ENCODE measurements around the gene PLIN3. TPM values are rescaled to one million over a fixed set of nuclear protein-coding genes. Genes with fewer than 3 reads are reported as not detected.
"Not testable (repeated sequence)": the region's sequence is repeated elsewhere in the genome, so short reads cannot be mapped to it uniquely, and the experiment has no call there.

Gene PLIN3
- total RNA-seq, 1 experiment from 2014 or later = 63.8 TPM

DNA sequence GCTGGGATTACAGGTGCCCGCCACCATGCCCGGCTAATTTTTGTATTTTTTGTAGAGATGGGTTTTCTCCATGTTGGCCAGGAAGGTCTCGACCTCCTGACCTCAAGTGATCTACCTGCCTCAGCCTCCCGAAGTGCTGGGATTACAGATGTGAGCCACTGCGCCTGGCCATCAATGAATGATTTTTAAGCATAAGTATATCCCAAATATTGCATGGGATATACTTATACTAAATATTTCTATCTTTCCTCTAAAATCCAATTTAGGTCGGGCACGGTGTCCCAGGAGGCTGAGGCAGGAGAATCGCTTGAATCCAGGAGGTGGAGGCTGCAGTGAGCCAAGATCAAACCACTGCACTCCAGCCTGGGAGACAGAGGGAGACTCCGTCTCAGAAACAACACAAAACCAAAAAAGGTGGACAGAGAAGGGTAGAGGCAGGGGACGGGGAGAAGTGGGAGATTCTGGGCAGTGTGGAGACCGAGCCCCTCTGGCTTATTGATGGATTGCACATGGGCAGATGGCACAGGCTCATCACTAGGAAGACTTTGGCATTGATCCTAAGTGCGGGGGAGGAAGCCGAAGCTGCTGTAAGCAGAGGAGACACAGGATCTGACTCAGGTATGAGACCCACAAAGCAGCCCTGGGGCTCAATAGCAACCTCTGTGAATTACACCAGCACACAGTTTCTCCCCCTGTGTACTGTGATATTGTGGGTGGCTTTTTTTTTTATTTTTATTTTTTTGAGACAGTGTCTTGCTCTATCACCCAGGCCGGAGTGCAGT, 21.8 kb upstream of the PLIN3 start:
- Mint-ChIP-seq H3K4me1 (ENCODE audit: low read depth, unreplicated experiment) (no peaks in the 10 kb centered on the region), H3K27ac (ENCODE audit: unreplicated experiment) (no peak overlapping the region), H3K9me3 (ENCODE audit: unreplicated experiment) (no peaks in the 10 kb centered on the region), H3K27me3 (ENCODE audit: insufficient read depth, unreplicated experiment) (no peaks in the 10 kb centered on the region), H3K36me3 (ENCODE audit: insufficient read depth, unreplicated experiment) (no peaks in the 10 kb centered on the region), H3K4me3 (ENCODE audit: unreplicated experiment) (no peak overlapping the region)
- POLR2A ChIA-PET = no interaction called here
- no peak for DNase-seq
- H3K36me3 ChIP-seq (ENCODE audit: control insufficient read depth, insufficient read depth, low read length) = no peaks in the 10 kb centered on the region
- CTCF ChIA-PET = no interaction called here
- H3K27me3 ChIP-seq (replicated peaks; ENCODE audit: control insufficient read depth, insufficient read depth, low read length) = no peaks in the 10 kb centered on the region
- intact Hi-C loops (cut with micrococcal nuclease; ENCODE audit: unreplicated experiment) = no loop called here
- no peaks in the 10 kb centered on the region for H3K4me1 ChIP-seq
- no peaks in the 10 kb centered on the region for H3K9me3 ChIP-seq
- H3K4me3 ChIP-seq (ENCODE audit: low read depth, low read length) = no peak overlapping the region
- TF ChIP-seq, protein P1, sequence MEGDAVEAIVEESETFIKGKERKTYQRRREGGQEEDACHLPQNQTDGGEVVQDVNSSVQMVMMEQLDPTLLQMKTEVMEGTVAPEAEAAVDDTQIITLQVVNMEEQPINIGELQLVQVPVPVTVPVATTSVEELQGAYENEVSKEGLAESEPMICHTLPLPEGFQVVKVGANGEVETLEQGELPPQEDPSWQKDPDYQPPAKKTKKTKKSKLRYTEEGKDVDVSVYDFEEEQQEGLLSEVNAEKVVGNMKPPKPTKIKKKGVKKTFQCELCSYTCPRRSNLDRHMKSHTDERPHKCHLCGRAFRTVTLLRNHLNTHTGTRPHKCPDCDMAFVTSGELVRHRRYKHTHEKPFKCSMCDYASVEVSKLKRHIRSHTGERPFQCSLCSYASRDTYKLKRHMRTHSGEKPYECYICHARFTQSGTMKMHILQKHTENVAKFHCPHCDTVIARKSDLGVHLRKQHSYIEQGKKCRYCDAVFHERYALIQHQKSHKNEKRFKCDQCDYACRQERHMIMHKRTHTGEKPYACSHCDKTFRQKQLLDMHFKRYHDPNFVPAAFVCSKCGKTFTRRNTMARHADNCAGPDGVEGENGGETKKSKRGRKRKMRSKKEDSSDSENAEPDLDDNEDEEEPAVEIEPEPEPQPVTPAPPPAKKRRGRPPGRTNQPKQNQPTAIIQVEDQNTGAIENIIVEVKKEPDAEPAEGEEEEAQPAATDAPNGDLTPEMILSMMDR (IDR thresholded peaks at IDR 0.05; ENCODE audit: insufficient read depth in 1 of 2, low read depth in 1 of 2, low read length in 1 of 2, severe bottlenecking in 1 of 2, unreplicated experiment in 1 of 2) = no peak
- no TSS peak for BruUV-seq (replicated peaks)

DNA sequence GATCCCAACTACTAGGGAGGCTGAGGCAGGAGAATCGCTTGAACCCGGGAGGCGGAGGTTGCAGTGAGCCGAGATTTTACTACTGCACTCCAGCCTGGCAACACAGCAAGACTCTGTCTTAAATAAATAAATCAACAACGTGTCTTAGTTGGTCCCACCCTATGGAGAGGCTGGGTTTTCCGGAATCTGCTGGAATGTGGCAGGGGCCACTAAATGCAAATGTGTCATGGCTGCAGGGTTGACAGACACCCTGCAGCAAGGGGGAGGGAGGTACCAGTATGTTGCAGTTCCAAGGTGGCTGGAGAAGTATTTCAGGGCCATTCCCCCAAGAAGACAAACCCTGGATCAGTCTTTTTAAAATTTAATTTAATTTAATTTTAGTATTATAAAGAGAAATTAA, 20.3 kb upstream of the PLIN3 start:
- POLR2A ChIA-PET; H3K27me3 ChIP-seq (replicated peaks; ENCODE audit: control insufficient read depth, insufficient read depth, low read length); H3K36me3 ChIP-seq (ENCODE audit: control insufficient read depth, insufficient read depth, low read length); H3K9me3 Mint-ChIP-seq (ENCODE audit: unreplicated experiment); H3K27ac Mint-ChIP-seq (ENCODE audit: unreplicated experiment); H3K27me3 Mint-ChIP-seq (ENCODE audit: insufficient read depth, unreplicated experiment); H3K9me3 ChIP-seq; H3K4me1 Mint-ChIP-seq (ENCODE audit: low read depth, unreplicated experiment); H3K4me3 Mint-ChIP-seq (ENCODE audit: unreplicated experiment); H3K36me3 Mint-ChIP-seq (ENCODE audit: insufficient read depth, unreplicated experiment); intact Hi-C loops (cut with micrococcal nuclease; ENCODE audit: unreplicated experiment); DNase-seq; H3K4me1 ChIP-seq; BruUV-seq (replicated peaks); H3K4me3 ChIP-seq (ENCODE audit: low read depth, low read length); CTCF ChIA-PET: not testable (repeated sequence)

DNA sequence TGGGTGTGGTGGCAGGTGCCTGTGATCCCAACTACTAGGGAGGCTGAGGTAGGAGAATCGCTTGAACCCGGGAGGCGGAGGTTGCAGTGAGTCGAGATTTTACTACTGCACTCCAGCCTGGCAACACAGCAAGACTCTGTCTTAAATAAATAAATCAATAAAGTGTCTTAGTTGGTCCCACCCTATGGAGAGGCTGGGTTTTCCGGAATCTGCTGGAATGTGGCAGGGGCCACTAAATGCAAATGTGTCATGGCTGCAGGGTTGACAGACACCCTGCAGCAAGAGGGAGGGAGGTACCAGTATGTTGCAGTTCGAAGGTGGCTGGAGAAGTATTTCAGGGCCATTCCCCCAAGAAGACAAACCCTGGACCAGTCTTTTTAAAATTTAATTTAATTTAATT, 17.5 kb upstream of the PLIN3 start:
- DNase-seq; BruUV-seq (replicated peaks); intact Hi-C loops (cut with micrococcal nuclease; ENCODE audit: unreplicated experiment); H3K36me3 ChIP-seq (ENCODE audit: control insufficient read depth, insufficient read depth, low read length); H3K4me1 ChIP-seq; H3K27ac Mint-ChIP-seq (ENCODE audit: unreplicated experiment); H3K4me3 ChIP-seq (ENCODE audit: low read depth, low read length); H3K36me3 Mint-ChIP-seq (ENCODE audit: insufficient read depth, unreplicated experiment); H3K4me3 Mint-ChIP-seq (ENCODE audit: unreplicated experiment); CTCF ChIA-PET; POLR2A ChIA-PET; H3K27me3 ChIP-seq (replicated peaks; ENCODE audit: control insufficient read depth, insufficient read depth, low read length); H3K9me3 ChIP-seq; H3K9me3 Mint-ChIP-seq (ENCODE audit: unreplicated experiment); H3K27me3 Mint-ChIP-seq (ENCODE audit: insufficient read depth, unreplicated experiment); H3K4me1 Mint-ChIP-seq (ENCODE audit: low read depth, unreplicated experiment): not testable (repeated sequence)

DNA sequence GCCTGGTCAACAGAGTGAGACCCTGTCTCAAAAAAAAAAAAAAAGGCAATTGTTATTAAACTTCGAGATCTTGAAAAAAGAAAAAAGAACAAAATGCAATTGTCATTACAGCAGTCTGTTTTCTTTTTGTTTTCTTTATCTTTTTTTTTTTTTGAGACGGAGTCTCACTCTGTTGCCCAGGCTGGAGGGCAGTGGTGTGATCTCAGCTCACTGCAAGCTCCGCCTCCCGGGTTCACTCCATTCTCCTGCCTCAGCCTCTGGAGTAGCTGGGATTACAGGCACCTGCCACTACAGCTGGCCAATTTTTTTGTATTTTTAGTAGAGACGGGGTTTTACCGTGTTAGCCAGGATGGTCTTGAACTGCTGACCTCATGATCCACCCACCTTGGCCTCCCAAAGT, 15.4 kb upstream of the PLIN3 start:
- H3K4me3 Mint-ChIP-seq (ENCODE audit: unreplicated experiment); H3K27me3 ChIP-seq (replicated peaks; ENCODE audit: control insufficient read depth, insufficient read depth, low read length); H3K36me3 Mint-ChIP-seq (ENCODE audit: insufficient read depth, unreplicated experiment); H3K4me1 Mint-ChIP-seq (ENCODE audit: low read depth, unreplicated experiment); POLR2A ChIA-PET; H3K36me3 ChIP-seq (ENCODE audit: control insufficient read depth, insufficient read depth, low read length); H3K4me1 ChIP-seq; BruUV-seq (replicated peaks); H3K27me3 Mint-ChIP-seq (ENCODE audit: insufficient read depth, unreplicated experiment); H3K9me3 Mint-ChIP-seq (ENCODE audit: unreplicated experiment); H3K9me3 ChIP-seq; DNase-seq; H3K27ac Mint-ChIP-seq (ENCODE audit: unreplicated experiment); intact Hi-C loops (cut with micrococcal nuclease; ENCODE audit: unreplicated experiment); H3K4me3 ChIP-seq (ENCODE audit: low read depth, low read length): not testable (repeated sequence)
- CTCF ChIA-PET = interaction anchor here (0.7 kb wide), 2 partner anchors 13 to 1861 kb away, joined by 5 to 6 read pairs; no protein-coding TSS in a partner anchor

Data from Caco-2 (cell line).